ENCODE results near the gene KLC4. TPM values are rescaled to one million over a fixed set of nuclear protein-coding genes. Genes with fewer than 3 reads are reported as not detected.

Gene KLC4
- total and polyA plus RNA-seq, 9 of the 15 experiments (the other 6 are each of a cell fraction or from before 2014, with no cell fraction given): 1.7 to 16.2 (median 7.7) TPM

DNA sequence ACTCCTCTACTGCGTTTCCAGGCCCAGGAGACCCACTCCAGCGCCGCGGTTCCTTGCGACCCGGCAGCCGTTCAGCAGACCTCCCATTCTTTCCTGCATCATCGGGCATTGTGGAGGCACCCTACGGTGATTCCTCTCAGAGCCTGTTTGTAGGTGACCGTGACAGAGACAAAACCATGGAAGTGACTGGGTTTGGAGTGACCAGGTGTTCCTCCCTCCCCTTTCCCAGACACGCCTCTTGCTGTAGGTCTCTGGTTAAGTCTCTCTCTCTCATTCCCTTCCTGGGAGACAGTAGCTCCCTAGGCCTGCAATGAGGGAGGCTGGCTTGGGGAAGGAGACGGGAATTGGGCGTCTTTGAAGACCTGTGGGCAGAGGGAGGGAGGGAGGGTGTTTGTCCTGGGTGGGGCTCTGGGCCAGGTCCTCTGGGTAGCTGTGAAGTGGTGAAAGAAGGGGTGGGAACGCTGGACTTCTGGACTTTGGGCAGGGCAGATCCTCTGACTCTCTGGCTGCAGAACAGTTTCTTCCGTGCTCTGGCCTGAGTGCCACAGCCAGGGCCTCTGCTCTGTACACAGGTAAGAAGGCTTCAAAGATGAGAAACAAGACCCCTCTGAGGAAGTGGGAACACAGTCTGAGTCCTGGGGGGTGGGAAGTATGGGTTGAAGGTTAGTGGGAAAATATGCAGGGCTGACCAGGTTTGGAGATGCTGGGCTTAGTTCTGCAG is 763 bp downstream of the KLC4 start (continued):
- TF ChIP-seq, protein P1, sequence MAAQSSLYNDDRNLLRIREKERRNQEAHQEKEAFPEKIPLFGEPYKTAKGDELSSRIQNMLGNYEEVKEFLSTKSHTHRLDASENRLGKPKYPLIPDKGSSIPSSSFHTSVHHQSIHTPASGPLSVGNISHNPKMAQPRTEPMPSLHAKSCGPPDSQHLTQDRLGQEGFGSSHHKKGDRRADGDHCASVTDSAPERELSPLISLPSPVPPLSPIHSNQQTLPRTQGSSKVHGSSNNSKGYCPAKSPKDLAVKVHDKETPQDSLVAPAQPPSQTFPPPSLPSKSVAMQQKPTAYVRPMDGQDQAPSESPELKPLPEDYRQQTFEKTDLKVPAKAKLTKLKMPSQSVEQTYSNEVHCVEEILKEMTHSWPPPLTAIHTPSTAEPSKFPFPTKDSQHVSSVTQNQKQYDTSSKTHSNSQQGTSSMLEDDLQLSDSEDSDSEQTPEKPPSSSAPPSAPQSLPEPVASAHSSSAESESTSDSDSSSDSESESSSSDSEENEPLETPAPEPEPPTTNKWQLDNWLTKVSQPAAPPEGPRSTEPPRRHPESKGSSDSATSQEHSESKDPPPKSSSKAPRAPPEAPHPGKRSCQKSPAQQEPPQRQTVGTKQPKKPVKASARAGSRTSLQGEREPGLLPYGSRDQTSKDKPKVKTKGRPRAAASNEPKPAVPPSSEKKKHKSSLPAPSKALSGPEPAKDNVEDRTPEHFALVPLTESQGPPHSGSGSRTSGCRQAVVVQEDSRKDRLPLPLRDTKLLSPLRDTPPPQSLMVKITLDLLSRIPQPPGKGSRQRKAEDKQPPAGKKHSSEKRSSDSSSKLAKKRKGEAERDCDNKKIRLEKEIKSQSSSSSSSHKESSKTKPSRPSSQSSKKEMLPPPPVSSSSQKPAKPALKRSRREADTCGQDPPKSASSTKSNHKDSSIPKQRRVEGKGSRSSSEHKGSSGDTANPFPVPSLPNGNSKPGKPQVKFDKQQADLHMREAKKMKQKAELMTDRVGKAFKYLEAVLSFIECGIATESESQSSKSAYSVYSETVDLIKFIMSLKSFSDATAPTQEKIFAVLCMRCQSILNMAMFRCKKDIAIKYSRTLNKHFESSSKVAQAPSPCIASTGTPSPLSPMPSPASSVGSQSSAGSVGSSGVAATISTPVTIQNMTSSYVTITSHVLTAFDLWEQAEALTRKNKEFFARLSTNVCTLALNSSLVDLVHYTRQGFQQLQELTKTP (IDR thresholded peaks at IDR 0.05; ENCODE audit: low read depth in 1 of 2, partially characterized antibody in 2 of 2): no peak
- TF ChIP-seq, protein P2, sequence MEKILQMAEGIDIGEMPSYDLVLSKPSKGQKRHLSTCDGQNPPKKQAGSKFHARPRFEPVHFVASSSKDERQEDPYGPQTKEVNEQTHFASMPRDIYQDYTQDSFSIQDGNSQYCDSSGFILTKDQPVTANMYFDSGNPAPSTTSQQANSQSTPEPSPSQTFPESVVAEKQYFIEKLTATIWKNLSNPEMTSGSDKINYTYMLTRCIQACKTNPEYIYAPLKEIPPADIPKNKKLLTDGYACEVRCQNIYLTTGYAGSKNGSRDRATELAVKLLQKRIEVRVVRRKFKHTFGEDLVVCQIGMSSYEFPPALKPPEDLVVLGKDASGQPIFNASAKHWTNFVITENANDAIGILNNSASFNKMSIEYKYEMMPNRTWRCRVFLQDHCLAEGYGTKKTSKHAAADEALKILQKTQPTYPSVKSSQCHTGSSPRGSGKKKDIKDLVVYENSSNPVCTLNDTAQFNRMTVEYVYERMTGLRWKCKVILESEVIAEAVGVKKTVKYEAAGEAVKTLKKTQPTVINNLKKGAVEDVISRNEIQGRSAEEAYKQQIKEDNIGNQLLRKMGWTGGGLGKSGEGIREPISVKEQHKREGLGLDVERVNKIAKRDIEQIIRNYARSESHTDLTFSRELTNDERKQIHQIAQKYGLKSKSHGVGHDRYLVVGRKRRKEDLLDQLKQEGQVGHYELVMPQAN (IDR thresholded peaks at IDR 0.05; ENCODE audit: borderline replicate concordance): peak; percentile 91; the same call in 1 of the 2 replicates
- no peak for TF ChIP-seq RB1 (IDR thresholded peaks at IDR 0.05; ENCODE audit: low read depth)
- TF ChIP-seq, protein P3, sequence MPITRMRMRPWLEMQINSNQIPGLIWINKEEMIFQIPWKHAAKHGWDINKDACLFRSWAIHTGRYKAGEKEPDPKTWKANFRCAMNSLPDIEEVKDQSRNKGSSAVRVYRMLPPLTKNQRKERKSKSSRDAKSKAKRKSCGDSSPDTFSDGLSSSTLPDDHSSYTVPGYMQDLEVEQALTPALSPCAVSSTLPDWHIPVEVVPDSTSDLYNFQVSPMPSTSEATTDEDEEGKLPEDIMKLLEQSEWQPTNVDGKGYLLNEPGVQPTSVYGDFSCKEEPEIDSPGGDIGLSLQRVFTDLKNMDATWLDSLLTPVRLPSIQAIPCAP (CRISPR knock-in tag; IDR thresholded peaks at IDR 0.05; ENCODE audit: borderline replicate concordance): no peak
- TF ChIP-seq, protein P4, sequence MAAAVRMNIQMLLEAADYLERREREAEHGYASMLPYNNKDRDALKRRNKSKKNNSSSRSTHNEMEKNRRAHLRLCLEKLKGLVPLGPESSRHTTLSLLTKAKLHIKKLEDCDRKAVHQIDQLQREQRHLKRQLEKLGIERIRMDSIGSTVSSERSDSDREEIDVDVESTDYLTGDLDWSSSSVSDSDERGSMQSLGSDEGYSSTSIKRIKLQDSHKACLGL (CRISPR knock-in tag; IDR thresholded peaks at IDR 0.05; ENCODE audit: borderline replicate concordance, poor library complexity, severe bottlenecking): no peak
- TF ChIP-seq, protein P5, sequence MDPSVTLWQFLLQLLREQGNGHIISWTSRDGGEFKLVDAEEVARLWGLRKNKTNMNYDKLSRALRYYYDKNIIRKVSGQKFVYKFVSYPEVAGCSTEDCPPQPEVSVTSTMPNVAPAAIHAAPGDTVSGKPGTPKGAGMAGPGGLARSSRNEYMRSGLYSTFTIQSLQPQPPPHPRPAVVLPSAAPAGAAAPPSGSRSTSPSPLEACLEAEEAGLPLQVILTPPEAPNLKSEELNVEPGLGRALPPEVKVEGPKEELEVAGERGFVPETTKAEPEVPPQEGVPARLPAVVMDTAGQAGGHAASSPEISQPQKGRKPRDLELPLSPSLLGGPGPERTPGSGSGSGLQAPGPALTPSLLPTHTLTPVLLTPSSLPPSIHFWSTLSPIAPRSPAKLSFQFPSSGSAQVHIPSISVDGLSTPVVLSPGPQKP (CRISPR knock-in tag; IDR thresholded peaks at IDR 0.05): no peak
- TF ChIP-seq NFRKB (IDR thresholded peaks at IDR 0.05; ENCODE audit: low read depth): 0 out of 2 replicates have a peak, but pooled peaks have one; percentile 22
- TF ChIP-seq CHD4 (IDR thresholded peaks at IDR 0.05; ENCODE audit: insufficient read depth, insufficient replicate concordance, low read depth, low read length, poor library complexity, severe bottlenecking): no peak
- TF ChIP-seq GABPB1 (CRISPR knock-in tag; IDR thresholded peaks at IDR 0.05): no peak
- no peak; the same call in 1 of the 2 replicates for TF ChIP-seq ARID1B (IDR thresholded peaks at IDR 0.05)
- 0 out of 4 replicates have a peak, but pooled peaks of 1 of the 2 experiments have one; percentile 81 for TF ChIP-seq HDAC1 (IDR thresholded peaks at IDR 0.05)
- TF ChIP-seq ARID2 (IDR thresholded peaks at IDR 0.05): no peak
- TF ChIP-seq NCOA1 (IDR thresholded peaks at IDR 0.05; ENCODE audit: low read depth): no peak
- TF ChIP-seq, protein P6, sequence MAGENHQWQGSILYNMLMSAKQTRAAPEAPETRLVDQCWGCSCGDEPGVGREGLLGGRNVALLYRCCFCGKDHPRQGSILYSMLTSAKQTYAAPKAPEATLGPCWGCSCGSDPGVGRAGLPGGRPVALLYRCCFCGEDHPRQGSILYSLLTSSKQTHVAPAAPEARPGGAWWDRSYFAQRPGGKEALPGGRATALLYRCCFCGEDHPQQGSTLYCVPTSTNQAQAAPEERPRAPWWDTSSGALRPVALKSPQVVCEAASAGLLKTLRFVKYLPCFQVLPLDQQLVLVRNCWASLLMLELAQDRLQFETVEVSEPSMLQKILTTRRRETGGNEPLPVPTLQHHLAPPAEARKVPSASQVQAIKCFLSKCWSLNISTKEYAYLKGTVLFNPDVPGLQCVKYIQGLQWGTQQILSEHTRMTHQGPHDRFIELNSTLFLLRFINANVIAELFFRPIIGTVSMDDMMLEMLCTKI (IDR thresholded peaks at IDR 0.05; ENCODE audit: partially characterized antibody): no peak
- TF ChIP-seq, protein P7, sequence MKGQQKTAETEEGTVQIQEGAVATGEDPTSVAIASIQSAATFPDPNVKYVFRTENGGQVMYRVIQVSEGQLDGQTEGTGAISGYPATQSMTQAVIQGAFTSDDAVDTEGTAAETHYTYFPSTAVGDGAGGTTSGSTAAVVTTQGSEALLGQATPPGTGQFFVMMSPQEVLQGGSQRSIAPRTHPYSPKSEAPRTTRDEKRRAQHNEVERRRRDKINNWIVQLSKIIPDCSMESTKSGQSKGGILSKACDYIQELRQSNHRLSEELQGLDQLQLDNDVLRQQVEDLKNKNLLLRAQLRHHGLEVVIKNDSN (CRISPR knock-in tag; IDR thresholded peaks at IDR 0.05): no peak
